Activated naive CD4-positive, alpha-beta T cell treated with anti-CD3 and anti-CD28 coated beads, Interleukin-2, amount 50 U/mL, for 24 hours (primary cell): ENCODE data around the gene CTNNA1.
"Not testable (repeated sequence)": the region's sequence is repeated elsewhere in the genome, so short reads cannot be mapped to it uniquely, and the experiment has no call there.

ENCODE experiments used
- H3K27ac Mint-ChIP-seq: one replicate; pipeline ENCODE4 v1.8.0; 2021; ENCODE audit warnings: mild to moderate bottlenecking, mixed read lengths
- H3K27me3 Mint-ChIP-seq: one replicate; pipeline ENCODE4 v1.8.0; 2021; ENCODE audit warnings: mixed read lengths
- H3K36me3 Mint-ChIP-seq: one replicate; pipeline ENCODE4 v1.8.0; 2021; ENCODE audit warnings: mixed read lengths
- H3K4me1 Mint-ChIP-seq: one replicate; pipeline ENCODE4 v1.8.0; 2021; ENCODE audit warnings: mixed read lengths
- H3K4me3 Mint-ChIP-seq: one replicate; pipeline ENCODE4 v1.8.0; 2021; ENCODE audit warnings: mild to moderate bottlenecking, mixed read lengths
- H3K9me3 Mint-ChIP-seq: one replicate; pipeline ENCODE4 v1.8.0; 2021; ENCODE audit warnings: mixed read lengths

CTNNA1 gene

DNA sequence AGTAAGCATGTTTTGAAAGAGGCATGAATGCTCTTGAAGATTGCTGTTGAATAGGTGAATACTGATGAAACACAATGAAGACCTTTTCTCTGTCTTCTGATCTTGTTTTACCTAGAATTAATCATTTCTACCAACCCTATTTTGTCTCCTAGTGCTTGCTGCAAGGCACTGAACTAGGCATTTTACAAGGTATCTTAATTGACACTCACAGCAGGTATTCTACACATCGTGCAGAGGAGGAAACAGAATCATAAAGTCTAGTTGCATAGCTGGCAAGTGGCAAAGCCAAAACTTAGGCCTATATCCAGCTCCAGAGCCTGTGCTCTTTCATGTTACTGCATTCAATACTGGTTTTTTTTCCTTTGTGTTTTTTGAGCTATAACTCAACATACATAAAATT is 50.7 kb downstream of the CTNNA1 start:
- H3K27ac Mint-ChIP-seq, result no peak overlapping the region
- H3K4me3 Mint-ChIP-seq, result no peak overlapping the region
- H3K4me1 Mint-ChIP-seq, result peaks cover 11% of the 10 kb centered on the region
- peaks cover 7% of the 10 kb centered on the region for H3K36me3 Mint-ChIP-seq
- H3K9me3 Mint-ChIP-seq, result peaks cover 11% of the 10 kb centered on the region
- H3K27me3 Mint-ChIP-seq, result peaks cover 16% of the 10 kb centered on the region

DNA sequence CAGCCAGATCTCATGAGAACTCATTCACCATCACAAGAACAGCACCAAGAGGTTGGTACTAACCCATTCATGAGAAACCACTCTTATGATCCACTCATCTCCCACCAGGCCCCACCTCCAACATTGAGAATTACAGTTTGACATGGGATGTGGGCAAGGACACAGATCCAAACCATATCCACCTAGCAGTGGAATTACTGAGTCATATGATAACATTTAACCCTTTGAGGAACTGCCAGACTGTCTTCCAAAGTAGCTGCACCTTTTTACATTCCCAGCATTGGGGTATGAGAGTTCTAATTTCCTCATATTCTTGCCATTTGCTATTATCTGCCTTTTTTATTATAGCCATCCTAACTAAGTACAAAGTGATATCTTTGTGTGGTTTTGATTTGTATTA is 51.9 kb downstream of the CTNNA1 start:
- H3K4me3 Mint-ChIP-seq, result no peak overlapping the region
- peaks cover 7% of the 10 kb centered on the region for H3K36me3 Mint-ChIP-seq
- no peak overlapping the region for H3K27ac Mint-ChIP-seq
- H3K4me1 Mint-ChIP-seq, result peaks cover 11% of the 10 kb centered on the region
- peaks cover 8% of the 10 kb centered on the region for H3K27me3 Mint-ChIP-seq
- peaks cover 9% of the 10 kb centered on the region for H3K9me3 Mint-ChIP-seq

DNA sequence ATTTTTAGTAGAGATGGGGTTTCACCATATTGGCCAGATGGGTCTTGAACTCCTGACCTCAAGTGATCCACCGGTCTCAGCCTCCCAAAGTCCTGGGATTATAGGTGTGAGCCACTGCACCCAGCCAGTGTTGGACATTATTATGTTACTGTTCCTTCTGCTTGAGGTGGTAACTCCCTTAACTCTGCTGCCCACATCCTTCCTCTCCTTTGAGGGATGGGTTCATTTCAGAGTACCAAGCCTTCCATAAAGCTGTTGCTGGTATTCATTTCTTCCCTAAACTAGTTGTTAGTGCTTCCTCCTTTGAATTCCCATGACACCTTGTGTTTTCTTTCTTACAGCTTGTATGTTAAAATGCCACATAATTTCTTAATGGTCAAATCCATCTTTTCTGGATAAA is 54.0 kb downstream of the CTNNA1 start:
- Mint-ChIP-seq H3K4me3 (no peak overlapping the region), H3K36me3 (peaks cover 5% of the 10 kb centered on the region), H3K4me1 (peaks cover 11% of the 10 kb centered on the region), H3K27ac (no peak overlapping the region), H3K27me3 (peaks cover 1% of the 10 kb centered on the region), H3K9me3 (peaks cover 6% of the 10 kb centered on the region)

DNA sequence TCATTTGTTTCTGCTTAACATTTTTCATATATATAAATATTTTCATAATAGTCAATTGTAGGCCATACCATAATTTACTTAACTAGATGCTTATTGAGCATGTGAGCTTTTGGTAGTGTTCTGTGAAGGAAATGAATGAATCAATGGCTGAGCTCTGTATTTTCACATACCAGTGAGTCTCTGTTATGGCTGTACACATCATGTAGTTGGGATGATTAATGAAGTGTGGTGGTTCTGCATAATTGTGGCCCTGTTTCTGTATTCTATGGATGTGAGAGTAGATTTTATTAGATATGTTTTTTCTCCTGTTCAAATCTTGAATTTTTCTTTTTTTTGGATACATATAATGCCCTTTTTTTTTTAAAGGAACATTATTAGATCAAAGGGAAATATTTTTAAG is 56.2 kb downstream of the CTNNA1 start:
- peaks cover 5% of the 10 kb centered on the region for H3K36me3 Mint-ChIP-seq
- peaks cover 11% of the 10 kb centered on the region for H3K4me1 Mint-ChIP-seq
- peaks cover 1% of the 10 kb centered on the region for H3K27me3 Mint-ChIP-seq
- no peak overlapping the region for H3K4me3 Mint-ChIP-seq
- peaks cover 6% of the 10 kb centered on the region for H3K9me3 Mint-ChIP-seq
- H3K27ac Mint-ChIP-seq, result no peak overlapping the region

DNA sequence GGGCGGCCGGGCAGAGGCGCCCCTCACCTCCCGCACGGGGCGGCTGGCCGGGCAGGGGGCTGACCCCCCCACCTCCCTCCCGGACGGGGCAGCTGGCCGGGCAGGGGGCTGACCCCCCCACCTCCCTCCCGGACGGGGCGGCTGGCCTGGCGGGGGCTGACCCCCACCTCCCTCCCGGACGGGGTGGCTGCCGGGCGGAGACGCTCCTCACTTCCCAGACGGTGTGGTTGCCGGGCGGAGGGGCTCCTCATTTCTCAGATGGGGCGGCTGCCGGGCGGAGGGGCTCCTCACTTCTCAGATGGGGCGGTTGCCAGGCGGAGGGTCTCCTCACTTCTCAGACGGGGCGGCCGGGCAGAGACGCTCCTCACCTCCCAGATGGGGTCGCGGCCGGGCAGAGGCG is 57.6 kb downstream of the CTNNA1 start:
- H3K4me3 Mint-ChIP-seq, H3K9me3 Mint-ChIP-seq, H3K27ac Mint-ChIP-seq: not testable (repeated sequence)

DNA sequence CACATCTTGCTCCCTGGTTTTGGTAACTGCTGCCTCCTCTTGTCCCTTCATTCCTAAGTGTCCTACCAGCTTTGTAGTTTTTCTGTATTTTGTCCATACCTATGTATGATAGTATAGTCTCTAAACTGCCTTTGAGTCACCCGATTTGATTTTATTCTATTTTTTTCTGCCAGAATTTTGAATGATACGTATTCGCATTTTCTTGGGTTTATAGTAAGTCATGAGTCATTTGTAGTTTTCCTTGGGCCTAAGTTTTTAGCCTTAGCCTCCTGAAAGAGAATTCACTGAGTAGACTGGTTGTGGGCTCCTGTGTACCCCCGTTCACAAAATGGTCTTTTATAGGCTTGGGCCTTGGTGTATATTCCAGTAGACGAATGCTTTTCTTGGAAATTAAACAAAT is 62.3 kb downstream of the CTNNA1 start:
- H3K9me3 Mint-ChIP-seq, result no peaks in the 10 kb centered on the region
- H3K36me3 Mint-ChIP-seq, result no peaks in the 10 kb centered on the region
- H3K27me3 Mint-ChIP-seq, result peaks cover 6% of the 10 kb centered on the region
- no peak overlapping the region for H3K27ac Mint-ChIP-seq
- H3K4me3 Mint-ChIP-seq, result no peak overlapping the region
- no peaks in the 10 kb centered on the region for H3K4me1 Mint-ChIP-seq

More for the DNA sequence above, 57.6 kb downstream of the CTNNA1 start:
- not testable (repeated sequence) for H3K36me3 Mint-ChIP-seq, H3K27me3 Mint-ChIP-seq
- H3K4me1 Mint-ChIP-seq, result peaks cover 11% of the 10 kb centered on the region

DNA sequence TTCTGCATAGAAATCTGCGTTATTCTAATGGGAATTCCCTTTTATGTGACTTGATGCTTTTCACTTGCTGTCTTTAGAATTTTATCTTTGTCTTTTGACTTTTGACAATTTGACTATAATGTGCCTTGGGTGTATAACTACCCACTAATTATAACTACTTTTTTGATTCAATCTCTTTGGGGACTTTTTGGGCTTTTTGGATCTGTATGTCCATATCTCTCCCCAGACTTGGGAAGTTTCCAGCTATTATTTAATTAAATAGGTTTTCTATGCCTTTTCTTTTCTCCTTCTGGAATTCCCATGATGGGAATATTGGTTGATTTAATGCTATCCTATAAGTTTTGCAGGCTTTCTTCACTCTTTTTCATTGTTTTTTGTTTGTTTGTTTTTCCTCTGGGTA is 64.0 kb downstream of the CTNNA1 start:
- H3K27me3 Mint-ChIP-seq, result peaks cover 15% of the 10 kb centered on the region
- H3K9me3 Mint-ChIP-seq, result no peaks in the 10 kb centered on the region
- no peaks in the 10 kb centered on the region for H3K4me1 Mint-ChIP-seq
- no peak overlapping the region for H3K4me3 Mint-ChIP-seq
- H3K27ac Mint-ChIP-seq, result no peak overlapping the region
- no peaks in the 10 kb centered on the region for H3K36me3 Mint-ChIP-seq

DNA sequence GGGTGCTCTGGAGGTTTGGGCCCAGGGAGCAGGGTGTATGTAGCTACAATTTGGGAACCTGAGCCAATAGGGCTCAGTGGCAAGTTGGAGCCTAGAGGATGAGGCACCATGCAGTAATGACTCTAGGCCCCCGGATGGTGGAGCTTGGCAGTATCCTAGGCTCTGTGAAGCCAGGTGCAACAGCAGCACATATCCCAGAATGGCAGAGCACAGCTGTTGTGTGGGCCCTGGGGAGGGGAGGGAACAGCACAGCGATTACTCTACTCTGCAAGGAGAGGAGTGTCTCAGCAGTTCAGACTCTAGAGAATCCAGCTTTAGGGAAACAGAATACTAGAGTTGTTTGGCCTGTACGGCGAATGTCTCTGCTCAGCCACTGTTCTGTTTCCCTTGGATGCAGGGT is 65.9 kb downstream of the CTNNA1 start:
- Mint-ChIP-seq H3K4me3 (no peak overlapping the region), H3K27ac (no peak overlapping the region), H3K27me3 (peaks cover 21% of the 10 kb centered on the region), H3K9me3 (no peaks in the 10 kb centered on the region), H3K36me3 (no peaks in the 10 kb centered on the region), H3K4me1 (no peaks in the 10 kb centered on the region)

DNA sequence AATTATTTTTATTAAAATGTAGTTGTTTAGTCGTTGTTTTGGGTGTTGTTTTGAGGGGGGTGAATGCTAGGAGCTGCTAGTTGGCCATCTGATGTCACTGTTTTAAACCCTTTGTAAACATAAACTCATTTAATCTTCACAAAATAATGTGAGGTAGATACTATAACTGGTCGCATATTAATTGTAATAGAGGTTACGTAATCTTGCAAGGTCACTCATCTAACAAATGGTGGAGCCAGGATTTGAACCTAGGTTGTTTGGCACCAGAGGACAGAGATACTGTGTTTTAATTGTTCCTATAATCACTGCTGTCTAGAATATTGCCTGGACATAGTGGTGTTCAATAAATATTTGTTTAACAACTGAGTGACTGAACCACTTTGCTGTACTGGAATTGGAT is 67.5 kb downstream of the CTNNA1 start:
- Mint-ChIP-seq H3K4me1 (no peaks in the 10 kb centered on the region), H3K36me3 (no peaks in the 10 kb centered on the region), H3K9me3 (no peaks in the 10 kb centered on the region), H3K4me3 (no peak overlapping the region), H3K27me3 (peaks cover 21% of the 10 kb centered on the region), H3K27ac (no peak overlapping the region)

DNA sequence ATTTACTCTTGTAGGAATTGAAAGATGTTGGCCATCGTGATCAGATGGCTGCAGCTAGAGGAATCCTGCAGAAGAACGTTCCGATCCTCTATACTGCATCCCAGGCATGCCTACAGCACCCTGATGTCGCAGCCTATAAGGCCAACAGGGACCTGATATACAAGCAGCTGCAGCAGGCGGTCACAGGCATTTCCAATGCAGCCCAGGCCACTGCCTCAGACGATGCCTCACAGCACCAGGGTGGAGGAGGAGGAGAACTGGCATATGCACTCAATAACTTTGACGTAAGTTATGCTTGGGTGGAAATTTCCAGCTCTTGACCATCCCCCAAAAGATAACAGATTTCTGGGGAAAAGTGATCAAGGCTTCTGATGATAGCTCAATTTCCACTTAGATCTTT is 71.3 kb downstream of the CTNNA1 start:
- no peak overlapping the region for H3K27ac Mint-ChIP-seq
- no peaks in the 10 kb centered on the region for H3K9me3 Mint-ChIP-seq
- no peaks in the 10 kb centered on the region for H3K4me1 Mint-ChIP-seq
- peaks cover 20% of the 10 kb centered on the region for H3K27me3 Mint-ChIP-seq
- no peaks in the 10 kb centered on the region for H3K36me3 Mint-ChIP-seq
- no peak overlapping the region for H3K4me3 Mint-ChIP-seq

DNA sequence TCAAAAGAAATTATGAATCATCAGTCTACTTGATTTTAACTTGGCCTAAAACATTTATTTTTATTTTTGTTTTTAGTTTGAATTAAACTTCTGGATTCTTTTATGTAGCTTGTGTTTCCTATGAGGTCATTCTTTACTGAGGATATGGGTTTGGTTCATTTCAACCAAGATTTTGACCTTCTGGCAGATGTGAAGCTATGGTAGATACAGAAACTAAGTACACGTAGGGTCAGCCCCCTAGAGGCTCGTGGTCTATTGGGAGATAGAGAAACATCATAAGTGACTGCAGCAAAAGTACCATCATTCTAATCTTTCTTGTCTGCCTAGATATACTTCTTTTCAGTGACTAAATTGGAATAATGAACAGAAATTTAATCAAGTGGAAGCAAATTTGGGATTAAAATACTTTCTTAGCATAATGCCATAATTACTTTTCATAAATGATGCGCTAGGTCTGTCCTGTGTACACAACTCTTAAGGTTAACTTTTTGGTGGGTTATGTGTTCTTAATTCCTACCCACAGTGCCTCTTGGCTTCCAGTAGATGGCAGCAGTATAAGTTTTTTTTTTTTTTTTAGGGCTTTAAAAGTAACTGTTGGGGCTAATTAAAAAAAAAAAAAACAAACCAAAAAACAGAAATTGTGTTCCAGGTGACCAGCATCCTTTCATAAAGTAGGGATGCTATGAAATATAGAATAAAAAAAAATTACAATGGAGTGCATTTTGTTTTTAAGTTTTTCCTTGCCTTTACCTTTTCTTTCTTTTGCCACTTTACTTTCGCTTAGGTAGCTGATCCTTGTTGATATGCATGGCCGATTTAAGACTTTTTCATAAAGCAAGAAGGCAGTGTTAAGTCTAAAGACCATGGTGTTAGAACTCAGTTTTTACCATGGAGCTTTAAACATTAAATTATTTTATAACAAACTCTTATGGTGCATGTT is 72.0 kb downstream of the CTNNA1 start:
- no peak overlapping the region for H3K27ac Mint-ChIP-seq
- H3K36me3 Mint-ChIP-seq, result no peaks in the 10 kb centered on the region
- peaks cover 19% of the 10 kb centered on the region for H3K27me3 Mint-ChIP-seq
- no peaks in the 10 kb centered on the region for H3K4me1 Mint-ChIP-seq
- H3K4me3 Mint-ChIP-seq, result no peak overlapping the region
- H3K9me3 Mint-ChIP-seq, result no peaks in the 10 kb centered on the region

DNA sequence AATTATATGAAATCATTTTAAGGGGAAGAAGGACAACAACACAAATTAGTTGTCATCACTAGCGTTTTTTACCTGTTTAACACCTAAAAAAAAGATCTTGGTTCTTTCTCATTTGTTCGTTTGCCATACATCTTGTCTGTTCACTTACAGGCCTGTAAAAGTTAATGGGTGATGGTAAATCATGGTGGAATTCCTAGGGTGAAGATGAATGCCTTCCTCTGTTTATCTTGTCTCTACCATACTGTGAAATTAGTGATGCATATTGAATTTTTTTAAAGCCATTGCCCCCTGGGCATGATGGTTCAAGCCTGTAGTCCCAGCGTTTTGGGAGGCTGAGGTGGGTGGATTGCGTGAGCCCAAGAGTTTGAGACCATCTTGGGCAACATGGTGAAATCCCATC is 75.3 kb downstream of the CTNNA1 start:
- Mint-ChIP-seq H3K4me1 (no peaks in the 10 kb centered on the region), H3K27ac (no peak overlapping the region), H3K36me3 (no peaks in the 10 kb centered on the region), H3K27me3 (peaks cover 4% of the 10 kb centered on the region), H3K4me3 (no peak overlapping the region), H3K9me3 (no peaks in the 10 kb centered on the region)

DNA sequence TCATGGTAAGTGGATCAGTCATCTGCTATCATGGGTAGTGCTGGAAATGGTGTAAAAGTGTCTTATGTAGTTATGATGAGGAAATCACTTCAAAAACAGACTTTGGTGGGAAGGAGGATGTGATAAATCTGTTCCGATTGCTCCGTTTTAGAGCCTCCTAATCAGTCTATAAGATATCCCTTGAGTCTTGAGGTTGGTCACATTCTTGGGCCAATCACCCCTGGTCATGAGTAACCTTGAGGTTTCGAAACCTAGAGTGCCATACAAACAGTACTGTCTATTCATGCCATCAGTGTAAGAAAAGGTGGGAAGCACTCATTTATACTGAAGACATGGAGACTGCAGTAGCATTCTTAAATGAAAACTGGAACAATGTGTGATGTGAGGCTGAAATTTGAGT is 76.1 kb downstream of the CTNNA1 start:
- H3K27ac Mint-ChIP-seq, result no peak overlapping the region
- H3K4me1 Mint-ChIP-seq, result no peaks in the 10 kb centered on the region
- H3K9me3 Mint-ChIP-seq, result no peaks in the 10 kb centered on the region
- peaks cover 2% of the 10 kb centered on the region for H3K27me3 Mint-ChIP-seq
- no peak overlapping the region for H3K4me3 Mint-ChIP-seq
- no peaks in the 10 kb centered on the region for H3K36me3 Mint-ChIP-seq

DNA sequence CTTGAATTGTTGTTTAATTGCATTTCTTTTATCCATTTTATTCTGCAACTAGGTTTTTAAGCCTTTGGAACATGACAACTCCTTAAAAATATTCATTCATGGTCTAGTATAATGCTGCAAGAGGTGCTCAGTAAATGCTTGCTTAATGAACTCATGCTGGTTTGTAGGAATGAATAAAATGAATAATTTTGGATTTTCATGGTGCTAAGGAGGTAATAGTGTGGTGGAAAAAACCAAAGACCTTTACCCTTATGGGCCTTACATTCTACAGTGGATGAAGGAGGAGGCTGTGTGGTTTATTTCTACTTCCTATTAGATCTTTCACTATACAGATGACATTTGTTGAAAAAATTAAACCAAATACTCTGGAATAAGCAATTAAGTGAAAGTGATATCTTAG is 78.5 kb downstream of the CTNNA1 start:
- H3K4me1 Mint-ChIP-seq, result no peaks in the 10 kb centered on the region
- no peaks in the 10 kb centered on the region for H3K9me3 Mint-ChIP-seq
- no peak overlapping the region for H3K4me3 Mint-ChIP-seq
- no peaks in the 10 kb centered on the region for H3K36me3 Mint-ChIP-seq
- H3K27ac Mint-ChIP-seq, result no peak overlapping the region
- peaks cover 3% of the 10 kb centered on the region for H3K27me3 Mint-ChIP-seq

DNA sequence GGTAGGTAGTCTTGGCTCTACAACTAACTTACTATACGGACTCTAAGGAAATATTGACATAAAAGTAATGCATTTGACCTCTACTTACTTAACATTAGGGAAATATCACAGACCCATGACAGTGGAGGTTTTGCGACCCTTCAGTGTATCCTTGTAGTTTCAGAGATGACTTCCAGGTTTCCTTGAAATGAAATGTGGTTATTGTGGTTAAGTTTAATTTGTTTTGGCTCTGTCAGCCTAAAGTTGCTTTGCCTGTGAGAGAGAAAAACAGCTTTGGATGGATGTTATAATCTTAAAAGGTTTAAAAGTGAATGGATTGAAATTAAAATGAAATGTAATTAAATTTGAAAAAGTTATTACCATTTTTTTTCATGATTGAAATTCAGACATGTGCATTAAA is 79.0 kb downstream of the CTNNA1 start:
- peaks cover 4% of the 10 kb centered on the region for H3K27me3 Mint-ChIP-seq
- H3K4me3 Mint-ChIP-seq, result no peak overlapping the region
- no peaks in the 10 kb centered on the region for H3K4me1 Mint-ChIP-seq
- H3K9me3 Mint-ChIP-seq, result no peaks in the 10 kb centered on the region
- no peaks in the 10 kb centered on the region for H3K36me3 Mint-ChIP-seq
- H3K27ac Mint-ChIP-seq, result no peak overlapping the region

DNA sequence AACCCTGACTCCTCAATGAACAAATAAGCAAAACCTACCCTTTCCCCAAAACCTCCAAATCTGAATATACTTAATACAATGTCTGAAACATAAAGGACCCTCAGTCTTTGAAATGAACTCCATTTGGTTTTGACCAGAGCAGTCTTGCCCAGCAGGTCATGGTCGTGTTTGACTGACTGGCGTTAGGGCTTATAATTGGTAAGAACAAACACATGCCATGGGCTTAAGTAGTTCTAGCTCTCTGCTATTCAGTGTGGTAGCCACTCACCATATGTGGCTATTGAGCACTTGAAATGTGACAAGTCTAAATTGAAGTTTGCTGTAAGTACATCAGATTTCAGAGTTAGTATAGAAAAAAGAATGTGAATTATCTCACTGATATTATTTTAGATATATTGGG is 79.9 kb downstream of the CTNNA1 start:
- Mint-ChIP-seq H3K4me1 (no peaks in the 10 kb centered on the region), H3K9me3 (no peaks in the 10 kb centered on the region), H3K27ac (no peak overlapping the region), H3K27me3 (peaks cover 4% of the 10 kb centered on the region), H3K4me3 (no peak overlapping the region), H3K36me3 (no peaks in the 10 kb centered on the region)
